Fibroblast of skin of back (primary cell): ENCODE measurements around the gene USH1C.

Experiments used
- DNase-seq: peaks from one replicate; pipeline ENCODE4 v3.0.0-alpha.2; 2013

The USH1C gene

GRCh38 chr11:17462940-17463339 is 81.3 kb downstream of the USH1C start:
- DNase-seq: no peak

- no peak for DNase-seq
Observed at GRCh38 chr11:17460406-17460805, 83.8 kb downstream of the USH1C start.

- no peak for DNase-seq
Observed at GRCh38 chr11:17459236-17459896, 84.8 kb downstream of the USH1C start.

GRCh38 chr11:17458268-17458667 is 85.9 kb downstream of the USH1C start:
- DNase-seq: no peak

- no peak for DNase-seq
Observed at GRCh38 chr11:17457396-17458173, 86.6 kb downstream of the USH1C start.

GRCh38 chr11:17452668-17453067 is 91.5 kb downstream of the USH1C start:
- no peak for DNase-seq

- DNase-seq: no peak
Observed at GRCh38 chr11:17449158-17449557, 95.1 kb downstream of the USH1C start.

GRCh38 chr11:17446482-17446881 is 97.7 kb downstream of the USH1C start:
- no peak for DNase-seq

- DNase-seq: no peak
Observed at GRCh38 chr11:17445240-17445795, 98.9 kb downstream of the USH1C start.

- DNase-seq: no peak
Observed at GRCh38 chr11:17443926-17444690, 100.1 kb downstream of the USH1C start.
